Fibroblast of villous mesenchyme (primary cell): Measurements from ENCODE around the gene UQCR11. TPM values are rescaled to one million over a fixed set of nuclear protein-coding genes. Genes with fewer than 3 reads are reported as not detected.

Source experiments
- DNase-seq: peaks from one replicate; pipeline ENCODE4 v3.0.0-alpha.2; 2010; ENCODE audit warnings: low read depth
- H3K4me3 ChIP-seq: 2 replicates; pipeline ENCODE4 v1.5.1; 2011; ENCODE audit warnings: low read depth, mild to moderate bottlenecking, low read length
- CTCF ChIP-seq: IDR thresholded peaks from 2 replicates; pipeline ENCODE4 v1.5.1; 2012; ENCODE audit warnings: low read depth, mild to moderate bottlenecking, low read length; ENCODE audit not compliant: insufficient read depth
- total RNA-seq: library from RNA; depleted of rRNA; stranded (reverse); fragments of >200 nt; gene quantifications from 2 replicates; pipeline ENCODE4 v1.2.3, GENCODE V29; 2012

Gene UQCR11
- total RNA-seq, 1 donor = 53.5 TPM

- peak; percentile 7 for TF ChIP-seq CTCF
- peak overlapping the region; percentile 77 for H3K4me3 ChIP-seq
- DNase-seq = peak; percentile 53
Measured at GRCh38 chr19:1650650-1651567, 45.6 kb upstream of the UQCR11 start.

DNA sequence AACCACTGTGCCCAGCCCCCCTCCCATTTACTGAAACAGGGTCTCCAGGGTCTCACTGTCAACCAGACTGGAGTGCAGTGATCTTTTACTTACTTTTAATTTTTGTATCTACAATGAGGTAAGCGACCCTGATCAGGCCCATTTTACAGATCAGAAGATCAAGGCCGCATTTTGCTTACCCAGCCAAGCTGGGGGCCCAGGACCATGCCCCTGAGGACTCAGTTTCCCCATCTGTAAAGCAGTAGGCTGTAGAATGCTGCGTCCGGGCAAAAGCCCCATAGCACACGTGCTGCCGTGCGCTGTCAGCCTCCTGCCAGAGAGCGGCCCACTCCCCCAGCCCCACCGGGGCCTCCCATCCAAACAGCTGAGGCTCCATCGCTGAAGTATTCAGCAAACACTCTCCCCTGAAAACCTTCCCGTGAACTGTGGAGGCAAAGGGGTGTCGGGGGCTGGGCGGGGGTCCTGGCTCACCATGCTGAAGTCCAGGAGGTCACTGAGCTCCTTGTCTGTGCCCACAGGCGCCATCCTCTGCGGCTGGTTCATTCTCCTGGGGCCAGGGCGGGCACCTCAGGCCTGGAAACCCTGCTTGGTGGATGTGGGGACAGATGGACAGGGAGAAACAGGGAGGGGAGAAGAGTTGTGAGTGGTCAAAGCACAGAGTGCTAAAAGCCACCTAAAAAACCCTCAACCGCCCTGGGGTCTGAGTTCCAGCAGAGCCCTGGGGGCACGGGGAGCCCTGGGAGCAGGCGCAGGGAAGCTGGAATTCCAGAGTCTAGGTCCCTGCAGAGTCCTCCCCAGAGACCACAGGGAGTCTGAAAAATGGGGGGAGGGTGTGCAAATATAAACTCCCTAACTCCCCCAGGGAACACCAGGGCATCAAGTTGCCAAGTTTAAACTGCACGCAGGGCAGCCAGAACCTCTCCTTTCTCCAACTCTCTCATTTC, 44.7 kb upstream of the UQCR11 start:
- H3K4me3 ChIP-seq = peak overlapping the region; percentile 77
- DNase-seq = no peak
- no peak for TF ChIP-seq CTCF

DNA sequence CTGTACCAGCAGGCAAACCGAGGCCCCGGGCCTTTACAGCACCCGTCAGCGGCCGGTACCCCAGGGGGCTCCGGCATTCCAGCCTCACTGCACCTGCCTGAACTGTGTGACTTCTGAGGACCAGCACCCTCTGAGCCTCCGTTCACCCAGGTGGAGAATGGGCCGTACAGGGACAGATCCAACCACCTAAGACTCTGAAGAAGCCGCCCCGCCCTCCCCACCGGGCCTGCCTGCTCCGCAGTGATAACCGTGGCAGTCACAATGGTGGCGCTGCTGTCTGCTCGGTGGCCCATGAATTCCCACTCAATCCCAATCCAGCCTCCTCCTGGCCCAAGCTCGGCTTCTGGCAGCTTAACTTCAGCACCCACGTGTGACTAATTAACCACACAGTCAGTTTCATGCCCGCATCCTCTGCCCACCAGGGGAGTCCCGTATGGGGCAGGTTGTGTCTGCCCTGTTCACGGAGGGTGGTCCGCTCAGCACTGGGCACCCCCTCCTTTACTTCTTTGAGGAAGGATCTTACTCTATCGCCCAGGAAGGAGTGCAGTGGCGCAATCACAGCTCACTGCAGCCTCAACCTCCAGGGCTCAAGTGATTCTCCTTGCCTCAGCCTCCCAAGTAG, 43.8 kb upstream of the UQCR11 start:
- no peak for DNase-seq
- H3K4me3 ChIP-seq = no peak overlapping the region
- TF ChIP-seq CTCF = no peak

- H3K4me3 ChIP-seq = no peak overlapping the region
- no peak for DNase-seq
- TF ChIP-seq CTCF = no peak
Measured at GRCh38 chr19:1648459-1648849, 43.2 kb upstream of the UQCR11 start.

- TF ChIP-seq CTCF = no peak
- no peak overlapping the region for H3K4me3 ChIP-seq
- DNase-seq = no peak
Measured at GRCh38 chr19:1647501-1648458, 42.5 kb upstream of the UQCR11 start.
